GM19193 (cell line): Measurements from ENCODE around the gene UBE3A.

ENCODE experiments used
- POLR2A ChIP-seq: IDR thresholded peaks from 4 replicates; pipeline ENCODE4 v1.6.1; 2011; ENCODE audit not compliant: insufficient read depth, insufficient read length; ENCODE audit errors: extremely low read depth

The UBE3A gene

GRCh38 chr15:25417604-25418003, 21.2 kb downstream of the UBE3A start:
- TF ChIP-seq POLR2A = no peak

- no peak for TF ChIP-seq POLR2A
Observed at GRCh38 chr15:25416693-25417092, 22.1 kb downstream of the UBE3A start.

GRCh38 chr15:25415707-25416106, 23.1 kb downstream of the UBE3A start:
- no peak for TF ChIP-seq POLR2A

DNA sequence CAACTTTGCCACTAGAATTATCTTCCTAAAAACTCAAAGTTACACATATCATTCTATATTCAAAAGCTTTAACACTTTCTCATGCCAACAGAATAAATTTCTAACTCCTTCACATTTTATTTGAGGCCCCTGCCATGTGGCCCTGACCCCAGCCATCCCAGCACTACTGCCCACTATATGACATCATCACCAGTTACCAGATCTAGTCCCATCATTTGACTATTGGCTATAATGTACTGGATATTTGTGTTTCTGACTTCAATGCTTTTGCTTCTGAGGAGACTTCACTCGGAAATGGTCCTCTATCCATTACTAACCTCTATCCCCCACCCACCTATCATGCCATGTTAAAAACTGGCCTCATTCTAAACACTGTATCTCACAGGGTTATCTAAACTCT, 23.6 kb downstream of the UBE3A start:
- no peak for TF ChIP-seq POLR2A

DNA sequence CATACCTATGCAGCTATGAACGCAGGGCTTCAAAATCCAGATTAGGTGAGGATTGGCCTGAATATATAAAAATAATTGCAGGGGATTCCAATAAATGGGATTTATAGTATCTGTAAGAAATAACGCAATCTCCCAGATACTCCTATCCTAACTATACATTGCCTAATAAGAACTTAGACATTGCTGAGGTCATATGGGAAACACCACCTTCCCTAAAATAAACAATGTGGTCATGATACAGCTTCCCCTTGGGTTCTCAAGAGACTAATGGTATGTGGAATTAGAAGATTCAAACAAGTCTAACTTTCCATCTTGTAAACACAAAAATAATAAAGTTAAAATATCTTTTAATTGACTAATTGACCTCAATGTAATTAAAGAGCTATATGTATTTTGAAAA, 28.2 kb downstream of the UBE3A start:
- TF ChIP-seq POLR2A = no peak

- TF ChIP-seq POLR2A = no peak
Observed at GRCh38 chr15:25408929-25409328, 29.9 kb downstream of the UBE3A start.

GRCh38 chr15:25408428-25408827, 30.4 kb downstream of the UBE3A start:
- no peak for TF ChIP-seq POLR2A

DNA sequence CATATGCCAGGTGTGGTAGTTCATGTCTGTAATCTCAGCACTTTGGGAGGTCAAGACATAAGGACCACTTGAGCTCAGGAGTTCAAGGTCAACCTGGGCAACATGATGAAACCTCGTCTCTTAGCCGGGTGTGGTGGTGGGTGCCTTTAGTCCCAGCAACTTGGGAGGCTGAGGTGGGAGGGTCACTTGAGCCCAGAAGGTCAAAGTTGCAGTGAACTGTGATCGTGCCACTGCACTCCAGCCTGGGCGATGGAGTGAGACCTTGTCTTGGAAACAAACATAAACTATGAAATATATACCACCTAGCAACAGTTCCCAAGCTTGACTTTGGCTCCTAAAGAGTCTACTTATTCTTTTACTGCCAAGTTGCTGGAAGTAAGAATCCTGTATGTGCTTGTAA, 30.9 kb downstream of the UBE3A start:
- TF ChIP-seq POLR2A = no peak

GRCh38 chr15:25406846-25407245, 32.0 kb downstream of the UBE3A start:
- no peak for TF ChIP-seq POLR2A

GRCh38 chr15:25406261-25406660, 32.6 kb downstream of the UBE3A start:
- no peak for TF ChIP-seq POLR2A

DNA sequence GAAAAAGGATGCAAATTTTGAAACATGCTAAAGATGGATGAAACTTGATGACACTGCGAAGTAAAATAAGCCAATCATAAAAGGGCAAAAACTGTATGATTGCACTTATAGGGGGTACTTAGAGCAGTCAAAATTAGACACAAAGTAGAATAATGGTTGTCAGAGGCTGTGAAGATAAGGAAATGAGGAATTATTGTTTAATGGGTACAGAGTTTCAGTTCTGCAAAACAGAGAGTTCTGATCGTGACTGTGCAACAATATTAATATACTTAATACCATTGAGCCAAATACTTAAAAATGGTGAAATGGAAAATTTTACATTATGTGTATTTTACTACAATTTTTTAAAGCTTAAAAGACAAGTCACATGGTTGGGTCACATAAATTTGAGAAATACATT, 35.1 kb downstream of the UBE3A start:
- no peak for TF ChIP-seq POLR2A

GRCh38 chr15:25402342-25402741, 36.5 kb downstream of the UBE3A start:
- TF ChIP-seq POLR2A = no peak

DNA sequence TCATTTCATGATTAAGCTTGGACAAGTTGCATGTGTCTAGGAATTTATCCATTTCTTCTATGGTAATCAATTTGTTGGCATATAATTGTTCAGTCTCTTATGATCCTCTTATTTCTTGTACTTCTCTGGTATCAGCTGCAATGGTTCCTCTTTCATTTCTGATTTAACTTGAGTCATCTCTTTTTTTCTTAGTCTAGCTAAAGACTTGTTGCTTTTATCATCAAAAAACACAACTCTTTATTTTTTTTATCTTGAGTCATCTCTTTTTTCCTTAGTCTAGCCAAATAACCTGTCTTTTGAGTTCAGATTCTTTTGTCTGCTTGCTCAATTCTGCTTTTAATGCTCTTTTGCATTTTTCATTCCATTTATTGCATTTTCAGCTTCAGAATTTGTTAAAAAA, 37.3 kb downstream of the UBE3A start:
- no peak for TF ChIP-seq POLR2A

DNA sequence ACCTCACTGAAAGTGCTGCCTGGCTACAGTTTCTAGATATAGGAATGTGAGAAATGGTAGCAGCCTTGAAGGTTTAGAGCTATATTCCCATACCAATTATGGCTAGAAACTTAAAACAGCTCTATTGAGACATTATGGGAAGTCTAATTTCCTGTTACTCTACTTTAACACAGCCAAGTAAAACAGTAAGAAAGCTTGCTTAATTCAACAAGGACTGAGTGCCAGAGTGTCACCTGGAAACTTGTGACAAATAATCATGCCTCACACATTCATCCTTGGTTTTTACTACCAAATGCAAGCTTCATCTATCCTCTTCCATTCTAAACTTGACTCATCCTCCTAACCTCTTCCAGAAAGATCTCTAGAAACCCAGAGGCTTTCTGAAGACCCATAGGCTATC, 41.7 kb downstream of the UBE3A start:
- TF ChIP-seq POLR2A = no peak

DNA sequence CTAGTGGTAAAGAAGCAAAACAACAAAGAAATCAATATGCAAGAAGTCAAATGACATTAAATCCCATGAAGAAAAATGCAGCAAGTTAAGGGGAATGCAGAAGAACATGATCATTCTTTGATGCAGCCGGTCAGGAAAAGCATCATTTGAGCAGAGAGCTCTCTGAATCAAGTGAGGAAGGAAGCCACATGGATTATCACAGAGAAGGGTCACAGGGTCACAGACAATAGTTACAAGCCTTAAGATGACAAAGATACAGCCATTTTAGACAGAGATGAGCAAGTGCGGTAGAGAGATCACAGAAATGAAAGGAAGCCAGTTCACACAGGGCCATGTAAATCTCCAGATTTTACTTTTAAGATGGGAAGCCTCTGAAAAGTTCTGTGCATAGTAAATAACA, 43.9 kb downstream of the UBE3A start:
- TF ChIP-seq POLR2A = no peak

GRCh38 chr15:25392806-25393205, 46.0 kb downstream of the UBE3A start:
- TF ChIP-seq POLR2A = no peak

DNA sequence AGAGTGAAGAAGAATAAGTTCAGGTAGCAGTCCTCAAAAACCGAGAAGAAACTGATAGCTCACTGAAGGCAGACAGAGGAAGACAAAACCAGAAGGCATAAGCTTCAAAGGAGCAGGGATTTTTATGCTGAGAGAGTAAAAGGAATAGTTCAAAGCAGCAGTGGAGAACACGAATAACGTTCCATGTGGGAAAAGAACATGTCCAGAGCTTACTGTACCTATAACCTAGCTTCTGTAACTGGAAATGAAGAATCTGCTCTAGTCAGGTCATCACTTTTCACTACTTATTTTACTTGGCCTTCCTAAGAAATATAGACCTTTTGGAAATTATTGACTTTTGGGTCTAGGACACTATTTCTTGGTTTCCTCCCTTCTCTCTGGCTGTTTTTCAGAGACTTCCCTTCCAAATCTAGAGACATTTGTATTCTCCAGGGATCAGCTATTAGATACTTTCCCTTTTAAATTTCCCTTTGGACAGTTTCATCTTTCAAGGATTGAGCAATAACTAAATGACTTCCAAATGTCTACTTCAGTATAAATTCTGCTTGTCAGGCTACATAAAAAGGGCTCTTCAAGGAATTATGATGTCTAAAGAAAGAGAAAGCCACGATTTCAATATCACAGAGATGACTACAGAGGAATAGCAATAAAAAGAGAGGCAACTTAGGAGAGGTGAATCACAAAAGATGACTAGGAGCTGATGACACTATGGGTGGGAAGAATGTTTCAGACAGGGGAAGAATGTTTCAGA, 46.7 kb downstream of the UBE3A start:
- no peak for TF ChIP-seq POLR2A
